HCT116 (cell line): Measurements from ENCODE around the gene GRIP1. TPM values are rescaled to one million over a fixed set of nuclear protein-coding genes. Genes with fewer than 3 reads are reported as not detected.

Experiments used
- ATAC-seq: fragments of 200-7000 bp; cut with Tn5 transposase; 2 replicates; pipeline ENCODE4 v1.9.1; 2020; ENCODE audit warnings: mild to moderate bottlenecking, moderate library complexity
- BruUV-seq: library from RNA; stranded (reverse); fragments of 400-500 nt; replicated peaks from 2 replicates; lab custom pipeline; 2021; lab: Mats Ljungman, UMichigan
- CTCF ChIA-PET: fragments of 300-600 bp; sonication (Branson Sonifier 250); formaldehyde crosslinking; loops from one replicate; lab custom pipeline; 2021; ENCODE audit warnings: antibody characterized with exemption; lab: Charles Lee
- POLR2A ChIA-PET: fragments of 300-600, 350-600 bp; sonication (Branson Sonifier 250); formaldehyde crosslinking; loops from one replicate; lab custom pipeline; 2021; ENCODE audit warnings: antibody characterized with exemption; lab: Charles Lee
- RAD21 ChIA-PET, 2 experiments: fragments of 300-600 bp; sonication (Branson Sonifier 250); formaldehyde crosslinking; loops; one replicate each; lab custom pipeline; 2023; ENCODE audit warnings: low total read pairs in 2 of 2; ENCODE audit not compliant: uncharacterized antibody in 2 of 2, unreplicated experiment in 2 of 2, low non-redundant PET in 1 of 2; lab: Charles Lee
- DNase-seq: peaks from one replicate; pipeline ENCODE4 v3.0.0-alpha.2; 2010; ENCODE audit warnings: low read depth, low spot score
- H2AFZ ChIP-seq: fragments of 200-600 bp; shearing (Covaris generic), sonication (generic); 2 replicates; pipeline ENCODE4 v1.6.1; 2017; ENCODE audit warnings: low read depth, mixed run types, mixed read lengths, antibody characterized with exemption, low read length; ENCODE audit not compliant: poor library complexity, severe bottlenecking
- H3K27ac ChIP-seq: 2 replicates; pipeline ENCODE4 v1.5.1; 2012; ENCODE audit warnings: low read depth, low read length
- H3K27me3 ChIP-seq: fragments of 200-600 bp; sonication (generic); 2 replicates; pipeline ENCODE4 v1.6.1; 2016; ENCODE audit warnings: mixed run types, low read length, mixed read lengths; ENCODE audit not compliant: insufficient read depth
- H3K36me3 ChIP-seq, 2 experiments: fragments of 200-500 bp in 1 of 2; fragments of 200-600 bp in 1 of 2; sonication (Bioruptor generic) in 1 of 2; sonication (generic) in 1 of 2; 2 replicates each; pipeline versions ENCODE4 v1.5.1 to v1.6.1; 2014 to 2016; ENCODE audit warnings: low read length in 2 of 2, inconsistent platforms in 1 of 2, mixed read lengths in 1 of 2, mixed run types in 1 of 2; ENCODE audit not compliant: insufficient read depth in 2 of 2, control insufficient read depth in 1 of 2
- H3K4me1 ChIP-seq, 2 experiments: fragments of 200-600 bp in 1 of 2; sonication (generic) in 1 of 2; 2 replicates each; pipeline versions ENCODE4 v1.5.1 to v1.6.1; 2012 to 2017; ENCODE audit warnings: low read length in 2 of 2, inconsistent platforms in 1 of 2, mild to moderate bottlenecking in 1 of 2, mixed read lengths in 1 of 2, mixed run types in 1 of 2, moderate library complexity in 1 of 2; ENCODE audit not compliant: insufficient read depth in 2 of 2, control insufficient read depth in 1 of 2
- H3K4me2 ChIP-seq: fragments of 200-600 bp; sonication (generic); 2 replicates; pipeline ENCODE4 v1.6.1; 2017; ENCODE audit warnings: mixed run types, low read length, mixed read lengths
- H3K4me3 ChIP-seq, 2 experiments: fragments of 200-600 bp in 1 of 2; sonication (generic) in 1 of 2; replicated peaks in 1 of 2; 2 replicates each; pipeline ENCODE4 v1.5.1; 2011 to 2016; ENCODE audit warnings: low read length in 2 of 2, control low read depth in 1 of 2, low read depth in 1 of 2, mild to moderate bottlenecking in 1 of 2, mixed read lengths in 1 of 2, mixed run types in 1 of 2
- H3K79me2 ChIP-seq: fragments of 200-600 bp; sonication (generic); 2 replicates; pipeline ENCODE4 v1.6.1; 2017; ENCODE audit warnings: mild to moderate bottlenecking, mixed run types, low read length, moderate library complexity, mixed read lengths; ENCODE audit not compliant: insufficient read depth
- H3K9ac ChIP-seq: fragments of 200-600 bp; sonication (generic); 2 replicates; pipeline ENCODE4 v1.6.1; 2016; ENCODE audit warnings: low read length, mixed read lengths
- H3K9me2 ChIP-seq: fragments of 200-600 bp; sonication (generic), shearing (Covaris generic); 2 replicates; pipeline ENCODE4 v1.6.1; 2017; ENCODE audit warnings: mixed run types, mild to moderate bottlenecking, moderate library complexity; ENCODE audit not compliant: insufficient read depth
- H3K9me3 ChIP-seq, 2 experiments: fragments of 200-500 bp in 1 of 2; fragments of 200-600 bp in 1 of 2; sonication (Bioruptor generic) in 1 of 2; sonication (generic) in 1 of 2; 2 replicates each; pipeline ENCODE4 v1.6.1; 2014 to 2017; ENCODE audit warnings: low read length in 2 of 2, mixed read lengths in 2 of 2, inconsistent platforms in 1 of 2, low read depth in 1 of 2, mild to moderate bottlenecking in 1 of 2, mixed run types in 1 of 2, moderate library complexity in 1 of 2; ENCODE audit not compliant: control insufficient read depth in 1 of 2, insufficient read depth in 1 of 2
- H4K20me1 ChIP-seq: fragments of 200-600 bp; sonication (generic), shearing (Covaris generic); 2 replicates; pipeline ENCODE4 v1.6.1; 2017; ENCODE audit warnings: mixed run types, mild to moderate bottlenecking, moderate library complexity; ENCODE audit not compliant: insufficient read depth
- ATF3 ChIP-seq: IDR thresholded peaks from 2 replicates; pipeline ENCODE4 v1.6.1; 2012
- CBX3 ChIP-seq: IDR thresholded peaks from 2 replicates; pipeline ENCODE4 v1.6.1; 2012; ENCODE audit warnings: low read depth
- EGR1 ChIP-seq: IDR thresholded peaks from 2 replicates; pipeline ENCODE4 v1.6.1; 2012; ENCODE audit warnings: low read depth
- ELF1 ChIP-seq: IDR thresholded peaks from 2 replicates; pipeline ENCODE4 v1.6.1; 2012; ENCODE audit warnings: low read depth, borderline replicate concordance
- EZH2 ChIP-seq: fragments of 200-600 bp; sonication (generic); IDR thresholded peaks from 2 replicates; pipeline ENCODE4 v1.6.1; 2017; ENCODE audit warnings: antibody characterized with exemption, mixed run types
- EZH2phosphoT487 ChIP-seq: fragments of 200-600 bp; IDR thresholded peaks from 2 replicates; pipeline ENCODE4 v1.6.1; 2018; ENCODE audit warnings: antibody characterized with exemption, borderline replicate concordance
- FOSL1 ChIP-seq: IDR thresholded peaks from 2 replicates; pipeline ENCODE4 v1.6.1; 2012; ENCODE audit warnings: low read depth
- JUND ChIP-seq: IDR thresholded peaks from 2 replicates; pipeline ENCODE4 v1.6.1; 2012
- POLR2A ChIP-seq: IDR thresholded peaks from 2 replicates; pipeline ENCODE4 v1.7.0; 2011; ENCODE audit warnings: borderline replicate concordance; ENCODE audit not compliant: insufficient read depth, insufficient read length; ENCODE audit errors: extremely low read depth
- POLR2AphosphoS5 ChIP-seq: IDR thresholded peaks from 2 replicates; pipeline ENCODE4 v1.6.1; 2011; ENCODE audit warnings: mild to moderate bottlenecking, low read depth, low read length, moderate library complexity
- RAD21 ChIP-seq: IDR thresholded peaks from 2 replicates; pipeline ENCODE4 v1.6.1; 2012; ENCODE audit warnings: low read depth, mild to moderate bottlenecking
- REST ChIP-seq: IDR thresholded peaks from 2 replicates; pipeline ENCODE4 v1.6.1; 2012; ENCODE audit warnings: low read depth
- SIN3A ChIP-seq: IDR thresholded peaks from 2 replicates; pipeline ENCODE4 v1.6.1; 2012; ENCODE audit warnings: low read depth
- SP1 ChIP-seq: IDR thresholded peaks from 2 replicates; pipeline ENCODE4 v1.6.1; 2012; ENCODE audit warnings: low read depth
- SRF ChIP-seq: IDR thresholded peaks from 2 replicates; pipeline ENCODE4 v1.6.1; 2012; ENCODE audit warnings: low read depth
- ZBTB33 ChIP-seq: IDR thresholded peaks from 2 replicates; pipeline ENCODE4 v1.6.1; 2011; ENCODE audit warnings: mild to moderate bottlenecking, low read length, moderate library complexity; ENCODE audit not compliant: insufficient replicate concordance; ENCODE audit errors: extremely low read depth
- intact Hi-C: fragments of 100-400 bp; cut with micrococcal nuclease; formaldehyde crosslinking; loops from 2 replicates; pipeline ENCODE4 v1.10.0; 2022
- total RNA-seq: library from RNA; stranded (reverse); gene quantifications from one replicate; pipeline ENCODE4 v1.2.1, GENCODE V29; 2021; ENCODE audit not compliant: unreplicated experiment

GRIP1 gene
- total RNA-seq, 1 experiment from 2014 or later, result not detected

- Histone ChIP-seq H3K9me3 (no peaks in the 10 kb centered on the region), H3K4me3 (no peak overlapping the region), H3K9ac (no peak overlapping the region), H3K4me1 (no peaks in the 10 kb centered on the region), H4K20me1 (no peaks in the 10 kb centered on the region), H3K27ac (no peak overlapping the region), H3K27me3 (peaks cover 19% of the 10 kb centered on the region), H3K4me2 (no peak overlapping the region), H3K36me3 (no peaks in the 10 kb centered on the region), H3K79me2 (no peaks in the 10 kb centered on the region), H2AFZ (no peak overlapping the region), H3K9me2 (no peaks in the 10 kb centered on the region)
- TF ChIP-seq SIN3A (no peak), EZH2phosphoT487 (no peak), JUND (no peak), ATF3 (no peak), SRF (no peak), POLR2A (no peak), EZH2 (no peak), SP1 (no peak), POLR2AphosphoS5 (no peak), ELF1 (no peak), RAD21 (no peak), EGR1 (no peak), CBX3 (no peak), REST (no peak), FOSL1 (no peak), ZBTB33 (no peak)
- intact Hi-C loops, result no loop called here
- RAD21 ChIA-PET, result no interaction called here
- CTCF ChIA-PET, result no interaction called here
- DNase-seq (no peak), ATAC-seq (no peak)
- BruUV-seq, result no TSS peak
- POLR2A ChIA-PET, result no interaction called here
Observed at GRCh38 chr12:66379616-66380015, 299.3 kb downstream of the GRIP1 start.
